Glutamatergic neuron (in vitro differentiated cells): ENCODE measurements around the gene NUMB. TPM values are rescaled to one million over a fixed set of nuclear protein-coding genes. Genes with fewer than 3 reads are reported as not detected.

Source experiments
- DNase-seq: peaks from one replicate; pipeline ENCODE4 v3.0.0; 2022
- H3K27ac Mint-ChIP-seq: one replicate; pipeline ENCODE4 v1.8.0; 2020; ENCODE audit warnings: mild to moderate bottlenecking, mixed read lengths, inconsistent platforms; ENCODE audit not compliant: unreplicated experiment
- H3K27me3 Mint-ChIP-seq: one replicate; pipeline ENCODE4 v1.8.0; 2020; ENCODE audit warnings: mild to moderate bottlenecking, moderate library complexity, mixed read lengths, inconsistent platforms; ENCODE audit not compliant: unreplicated experiment
- H3K36me3 Mint-ChIP-seq: one replicate; pipeline ENCODE4 v1.8.0; 2020; ENCODE audit warnings: mild to moderate bottlenecking, mixed read lengths, inconsistent platforms; ENCODE audit not compliant: unreplicated experiment
- H3K4me1 Mint-ChIP-seq: one replicate; pipeline ENCODE4 v1.8.0; 2020; ENCODE audit warnings: mild to moderate bottlenecking, low read depth, mixed read lengths, inconsistent platforms; ENCODE audit not compliant: unreplicated experiment
- H3K4me3 Mint-ChIP-seq: one replicate; pipeline ENCODE4 v1.8.0; 2020; ENCODE audit warnings: mild to moderate bottlenecking, mixed read lengths, inconsistent platforms; ENCODE audit not compliant: unreplicated experiment
- H3K9me3 Mint-ChIP-seq: one replicate; pipeline ENCODE4 v1.8.0; 2020; ENCODE audit warnings: mild to moderate bottlenecking, moderate library complexity, mixed read lengths, inconsistent platforms; ENCODE audit not compliant: unreplicated experiment
- total RNA-seq: library from RNA; stranded (reverse); fragmentation: NEBNext Ultra II Directional; extraction: Animal tissue kit (Norgen Biotek cat#: 25700); gene quantifications from one replicate; pipeline ENCODE4 v1.2.1, GENCODE V29; 2021; ENCODE audit not compliant: unreplicated experiment
- TF ChIP-seq, protein P1 (sequence below): fragments of 200-600 bp; sonication (generic); IDR thresholded peaks from one replicate; pipeline ENCODE4 v1.5.0; 2021; ENCODE audit not compliant: partially characterized antibody, unreplicated experiment

Gene NUMB
- total RNA-seq, 1 donor from 2014 or later, result 48.0 TPM

DNA sequence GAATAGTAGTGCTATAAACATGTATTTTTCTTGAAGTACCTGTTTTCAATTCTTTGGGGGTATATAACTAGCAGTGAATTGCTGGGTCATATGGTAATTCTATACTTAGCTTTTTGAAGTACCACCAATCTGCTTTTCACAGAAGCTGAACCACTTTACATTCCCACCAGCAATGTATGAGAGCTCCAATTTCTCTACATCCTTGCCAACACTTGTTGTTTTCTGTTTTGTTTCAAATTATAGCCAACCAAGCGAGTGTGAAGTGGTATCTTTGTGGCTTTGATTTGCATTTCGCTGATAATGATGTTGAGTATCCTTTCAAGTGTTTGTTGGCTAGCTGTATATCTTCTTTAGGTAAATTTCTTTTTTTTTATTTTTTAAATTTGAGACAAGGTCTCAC lies 125.3 kb downstream of the NUMB start:
- peaks cover under 1% of the 10 kb centered on the region for H3K4me1 Mint-ChIP-seq
- H3K27ac Mint-ChIP-seq, result no peak overlapping the region
- H3K9me3 Mint-ChIP-seq, result peaks cover 2% of the 10 kb centered on the region
- TF ChIP-seq, protein P1, sequence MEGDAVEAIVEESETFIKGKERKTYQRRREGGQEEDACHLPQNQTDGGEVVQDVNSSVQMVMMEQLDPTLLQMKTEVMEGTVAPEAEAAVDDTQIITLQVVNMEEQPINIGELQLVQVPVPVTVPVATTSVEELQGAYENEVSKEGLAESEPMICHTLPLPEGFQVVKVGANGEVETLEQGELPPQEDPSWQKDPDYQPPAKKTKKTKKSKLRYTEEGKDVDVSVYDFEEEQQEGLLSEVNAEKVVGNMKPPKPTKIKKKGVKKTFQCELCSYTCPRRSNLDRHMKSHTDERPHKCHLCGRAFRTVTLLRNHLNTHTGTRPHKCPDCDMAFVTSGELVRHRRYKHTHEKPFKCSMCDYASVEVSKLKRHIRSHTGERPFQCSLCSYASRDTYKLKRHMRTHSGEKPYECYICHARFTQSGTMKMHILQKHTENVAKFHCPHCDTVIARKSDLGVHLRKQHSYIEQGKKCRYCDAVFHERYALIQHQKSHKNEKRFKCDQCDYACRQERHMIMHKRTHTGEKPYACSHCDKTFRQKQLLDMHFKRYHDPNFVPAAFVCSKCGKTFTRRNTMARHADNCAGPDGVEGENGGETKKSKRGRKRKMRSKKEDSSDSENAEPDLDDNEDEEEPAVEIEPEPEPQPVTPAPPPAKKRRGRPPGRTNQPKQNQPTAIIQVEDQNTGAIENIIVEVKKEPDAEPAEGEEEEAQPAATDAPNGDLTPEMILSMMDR, result no peak
- H3K36me3 Mint-ChIP-seq, result no peaks in the 10 kb centered on the region
- no peak overlapping the region for H3K4me3 Mint-ChIP-seq
- DNase-seq, result no peak
- no peaks in the 10 kb centered on the region for H3K27me3 Mint-ChIP-seq

DNA sequence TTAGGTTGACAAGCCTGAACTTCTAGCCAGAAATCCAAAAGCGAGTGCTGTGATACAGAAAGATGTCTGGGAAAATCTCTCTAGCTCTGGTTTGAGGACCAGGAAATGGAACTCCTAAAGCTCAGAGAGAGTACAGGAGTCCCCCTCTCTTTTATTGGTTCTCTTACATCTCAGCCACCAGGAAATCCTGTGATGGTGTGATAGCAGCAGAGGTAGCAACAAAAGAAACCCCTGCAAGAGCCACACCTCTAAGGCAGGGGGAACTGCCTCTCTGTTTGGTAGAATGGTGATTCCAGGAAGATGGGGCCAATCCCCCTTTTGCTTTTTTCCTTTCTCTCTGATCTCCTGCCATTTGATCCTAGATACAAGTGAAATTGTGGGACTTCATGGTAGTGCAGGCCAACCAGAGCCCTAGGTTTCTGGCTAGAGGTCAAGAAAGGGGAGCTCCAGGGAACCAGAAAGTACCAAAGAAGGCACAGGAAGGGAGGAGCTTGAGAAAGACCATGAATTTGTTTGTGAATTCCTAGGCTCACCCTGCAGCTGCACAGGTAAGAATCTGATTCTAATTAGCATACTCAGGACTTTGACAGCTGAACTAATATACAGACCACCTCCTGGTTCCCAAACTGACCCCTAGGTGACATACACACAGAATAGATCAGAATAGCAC lies 132.6 kb downstream of the NUMB start:
- Mint-ChIP-seq H3K27ac (no peak overlapping the region), H3K4me1 (no peaks in the 10 kb centered on the region), H3K36me3 (no peaks in the 10 kb centered on the region), H3K4me3 (no peak overlapping the region), H3K27me3 (peaks cover 3% of the 10 kb centered on the region), H3K9me3 (no peaks in the 10 kb centered on the region)
- TF ChIP-seq, protein P1, result no peak
- DNase-seq, result no peak

DNA sequence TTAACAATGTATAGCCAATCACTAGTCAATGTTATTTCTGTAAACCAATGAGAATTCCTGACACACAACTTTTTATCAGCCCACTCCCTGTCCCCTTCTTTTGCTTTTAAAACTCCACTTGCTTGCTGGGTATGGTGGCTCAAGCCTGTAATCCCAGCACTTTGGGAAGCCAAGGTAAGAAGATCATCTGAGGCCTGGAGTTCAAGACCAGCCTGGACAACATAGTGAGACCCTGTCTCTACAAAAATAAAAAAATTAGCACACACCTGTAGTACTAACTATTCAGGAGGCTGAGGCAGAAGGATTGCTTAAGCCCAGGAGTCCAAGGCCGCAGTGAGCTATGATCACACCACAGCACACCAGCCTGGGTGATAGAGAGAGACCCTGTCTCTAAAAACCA lies 133.3 kb downstream of the NUMB start:
- peaks cover 3% of the 10 kb centered on the region for H3K27me3 Mint-ChIP-seq
- H3K36me3 Mint-ChIP-seq, result no peaks in the 10 kb centered on the region
- no peaks in the 10 kb centered on the region for H3K9me3 Mint-ChIP-seq
- no peak overlapping the region for H3K4me3 Mint-ChIP-seq
- no peak overlapping the region for H3K27ac Mint-ChIP-seq
- H3K4me1 Mint-ChIP-seq, result no peaks in the 10 kb centered on the region
- TF ChIP-seq, protein P1, result no peak
- DNase-seq, result no peak

GRCh38 chr14:73324533-73324932 lies 133.8 kb downstream of the NUMB start:
- Mint-ChIP-seq H3K4me1 (no peaks in the 10 kb centered on the region), H3K36me3 (no peaks in the 10 kb centered on the region), H3K4me3 (no peak overlapping the region), H3K27me3 (peaks cover 5% of the 10 kb centered on the region), H3K9me3 (no peaks in the 10 kb centered on the region), H3K27ac (no peak overlapping the region)
- TF ChIP-seq, protein P1, result no peak
- no peak for DNase-seq

- H3K36me3 Mint-ChIP-seq, result no peaks in the 10 kb centered on the region
- peaks cover 5% of the 10 kb centered on the region for H3K27me3 Mint-ChIP-seq
- no peak overlapping the region for H3K27ac Mint-ChIP-seq
- no peaks in the 10 kb centered on the region for H3K9me3 Mint-ChIP-seq
- no peaks in the 10 kb centered on the region for H3K4me1 Mint-ChIP-seq
- no peak for DNase-seq
- TF ChIP-seq, protein P1, result no peak
- H3K4me3 Mint-ChIP-seq, result no peak overlapping the region
These were observed 134.4 kb downstream of the NUMB start for GRCh38 chr14:73323896-73324399.
